GM18858 (cell line): ENCODE data around the gene ZNF555.
A peak's percentile ranks its signal among the peaks of the same experiment; 100 is the strongest.
"Not testable (repeated sequence)": the region's sequence is repeated elsewhere in the genome, so short reads cannot be mapped to it uniquely, and the experiment has no call there.

Experiments
- ATAC-seq: cut with Tn5 transposase; IDR thresholded peaks from one replicate; pipeline ENCODE4 v1.9.1; 2021; ENCODE audit not compliant: unreplicated experiment

ZNF555 gene

GRCh38 chr19:2866495-2867024 is 25.3 kb downstream of the ZNF555 start:
- no peak for ATAC-seq

DNA sequence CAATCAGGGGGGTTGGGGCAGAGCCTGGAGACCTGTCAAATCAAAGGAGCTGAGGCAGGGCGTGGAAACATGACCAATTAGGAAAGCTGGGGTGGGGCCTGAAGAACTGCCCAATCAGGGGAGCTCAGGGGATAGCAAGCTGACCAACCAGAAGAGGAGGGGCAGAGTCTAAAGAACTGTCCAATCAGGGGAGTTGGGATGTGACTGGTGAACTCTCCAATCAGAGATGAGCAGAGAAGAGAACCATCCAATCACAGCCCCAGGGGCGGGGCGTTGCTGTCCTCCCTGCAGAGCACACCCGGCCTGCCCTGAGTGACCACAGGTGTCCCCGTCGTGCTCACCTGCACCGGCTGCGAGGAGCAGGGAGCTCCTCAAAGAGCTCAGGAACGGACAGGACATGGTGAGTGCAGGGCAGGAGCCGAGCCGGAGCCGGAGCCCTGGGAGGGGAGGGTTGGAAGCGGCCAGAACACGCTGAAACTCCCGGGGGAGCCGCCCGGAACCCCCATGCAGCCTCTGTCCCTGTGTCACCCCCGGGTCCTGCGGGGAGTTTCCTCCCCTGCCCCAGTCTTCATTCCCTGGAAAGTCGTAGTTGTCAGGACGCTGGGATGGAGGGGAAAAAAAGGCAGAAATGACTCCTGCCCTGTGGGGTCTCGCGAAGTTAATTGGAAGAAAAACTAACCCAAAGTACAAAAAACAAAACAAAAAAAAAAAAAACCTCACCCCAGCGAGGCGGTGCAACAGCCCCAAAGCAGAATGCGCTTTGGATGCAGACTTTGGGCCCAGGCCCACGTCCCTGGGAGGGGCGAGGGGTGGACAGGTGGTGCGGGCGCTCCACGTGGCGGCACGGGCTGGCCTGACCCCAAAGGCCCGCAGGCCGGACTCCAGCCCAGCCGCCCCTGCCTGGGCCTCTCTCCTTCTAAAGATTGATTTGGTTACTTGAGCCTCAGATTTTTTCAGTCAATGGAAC is 26.0 kb downstream of the ZNF555 start, which contains the start of gene ZNF556:
TSS of gene ZNF556 (plus strand) at position 311 of the 967 bp plus-strand sequence. CDS start at position 398, 87 bp downstream.
- ATAC-seq, result no peak

- ATAC-seq, result no peak
Observed at GRCh38 chr19:2869618-2870017, 28.3 kb downstream of the ZNF555 start.

DNA sequence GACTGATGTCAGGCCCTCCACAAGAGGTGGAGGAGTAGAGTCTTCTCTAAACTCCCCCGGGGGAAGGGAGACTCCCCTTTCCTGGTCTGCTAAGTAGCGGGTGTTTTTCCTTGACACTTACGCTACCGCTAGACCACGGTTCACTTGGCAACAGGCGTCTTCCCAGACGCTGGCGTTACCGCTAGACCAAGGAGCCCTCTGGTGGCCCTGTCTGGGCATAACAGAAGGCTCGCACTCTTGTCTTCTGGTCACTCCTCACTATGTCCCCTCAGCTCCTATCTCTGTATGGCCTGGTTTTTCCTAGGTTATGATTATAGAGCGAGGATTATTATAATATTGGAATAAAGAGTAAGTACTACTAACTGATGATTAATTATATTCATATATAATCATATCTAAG is 30.9 kb downstream of the ZNF555 start:
- ATAC-seq, result not testable (repeated sequence)

GRCh38 chr19:2877398-2878331 is 36.4 kb downstream of the ZNF555 start:
- no peak for ATAC-seq

GRCh38 chr19:2883686-2884439 is 42.6 kb downstream of the ZNF555 start:
- ATAC-seq, result no peak

- ATAC-seq, result no peak
Observed at GRCh38 chr19:2885736-2886135, 44.5 kb downstream of the ZNF555 start.

GRCh38 chr19:2887391-2887914 is 46.2 kb downstream of the ZNF555 start:
- ATAC-seq, result no peak

DNA sequence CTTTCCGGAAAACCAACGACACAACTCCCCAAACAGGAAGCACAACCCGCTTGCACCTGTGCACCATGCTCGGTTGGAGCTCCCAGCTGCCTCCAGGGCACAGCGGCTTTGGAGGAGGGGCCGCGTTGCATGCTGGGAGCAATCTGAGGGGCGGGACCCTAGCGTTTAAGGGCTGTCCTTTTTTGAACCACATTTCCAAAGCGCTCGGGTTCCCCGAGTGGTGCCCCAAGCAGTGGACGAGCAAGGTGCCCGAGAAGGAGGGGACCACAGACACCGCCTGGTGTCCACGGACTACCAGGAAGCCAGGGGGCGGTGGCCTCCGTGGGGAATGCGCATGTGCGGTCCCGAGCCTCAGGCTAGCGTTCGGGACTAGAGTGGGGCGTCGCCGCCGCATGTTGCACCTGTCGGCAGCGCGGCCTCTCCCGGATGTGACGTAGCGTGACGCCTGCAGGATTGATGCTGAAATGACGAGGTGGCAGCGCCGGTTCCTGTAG is 47.5 kb downstream of the ZNF555 start:
- no peak for ATAC-seq

DNA sequence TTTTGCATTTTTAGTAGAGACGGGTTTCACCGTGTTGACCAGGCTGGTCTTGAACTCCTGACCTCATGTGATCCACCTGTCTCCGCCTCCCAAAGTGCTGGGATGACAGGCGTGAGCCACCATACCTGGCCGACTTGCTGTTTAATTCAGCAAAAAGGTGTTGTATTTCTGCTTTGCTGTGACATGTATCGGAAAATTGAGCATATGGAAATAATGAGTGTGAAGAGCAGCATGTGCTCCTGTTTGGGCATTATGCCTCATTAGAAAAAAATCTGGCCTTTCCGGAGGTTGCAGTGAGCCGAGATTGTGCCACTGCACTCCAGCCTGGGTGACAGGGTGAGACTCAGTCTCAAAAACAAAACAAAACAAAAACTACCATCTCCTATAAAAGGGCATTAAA is 49.3 kb downstream of the ZNF555 start:
- not testable (repeated sequence) for ATAC-seq

DNA sequence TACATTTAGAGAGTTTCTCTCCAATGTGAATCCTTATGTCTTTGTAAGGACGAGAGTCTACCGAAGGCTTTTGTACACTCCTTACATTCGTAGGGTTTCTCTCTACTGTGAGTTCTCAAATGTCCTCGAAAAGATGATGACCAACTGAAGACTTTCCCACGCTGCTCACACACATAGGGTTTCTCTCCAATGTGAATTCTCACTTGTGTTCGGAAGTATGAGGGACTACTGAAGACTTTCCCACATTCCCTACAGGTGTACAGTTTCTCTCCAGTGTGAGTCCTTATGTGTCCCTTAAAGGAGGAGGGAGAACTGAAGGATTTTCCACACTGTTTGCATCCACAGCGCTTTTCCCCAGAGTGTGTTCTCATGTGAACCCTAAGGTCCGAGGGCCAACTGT is 55.4 kb downstream of the ZNF555 start:
- no peak for ATAC-seq

DNA sequence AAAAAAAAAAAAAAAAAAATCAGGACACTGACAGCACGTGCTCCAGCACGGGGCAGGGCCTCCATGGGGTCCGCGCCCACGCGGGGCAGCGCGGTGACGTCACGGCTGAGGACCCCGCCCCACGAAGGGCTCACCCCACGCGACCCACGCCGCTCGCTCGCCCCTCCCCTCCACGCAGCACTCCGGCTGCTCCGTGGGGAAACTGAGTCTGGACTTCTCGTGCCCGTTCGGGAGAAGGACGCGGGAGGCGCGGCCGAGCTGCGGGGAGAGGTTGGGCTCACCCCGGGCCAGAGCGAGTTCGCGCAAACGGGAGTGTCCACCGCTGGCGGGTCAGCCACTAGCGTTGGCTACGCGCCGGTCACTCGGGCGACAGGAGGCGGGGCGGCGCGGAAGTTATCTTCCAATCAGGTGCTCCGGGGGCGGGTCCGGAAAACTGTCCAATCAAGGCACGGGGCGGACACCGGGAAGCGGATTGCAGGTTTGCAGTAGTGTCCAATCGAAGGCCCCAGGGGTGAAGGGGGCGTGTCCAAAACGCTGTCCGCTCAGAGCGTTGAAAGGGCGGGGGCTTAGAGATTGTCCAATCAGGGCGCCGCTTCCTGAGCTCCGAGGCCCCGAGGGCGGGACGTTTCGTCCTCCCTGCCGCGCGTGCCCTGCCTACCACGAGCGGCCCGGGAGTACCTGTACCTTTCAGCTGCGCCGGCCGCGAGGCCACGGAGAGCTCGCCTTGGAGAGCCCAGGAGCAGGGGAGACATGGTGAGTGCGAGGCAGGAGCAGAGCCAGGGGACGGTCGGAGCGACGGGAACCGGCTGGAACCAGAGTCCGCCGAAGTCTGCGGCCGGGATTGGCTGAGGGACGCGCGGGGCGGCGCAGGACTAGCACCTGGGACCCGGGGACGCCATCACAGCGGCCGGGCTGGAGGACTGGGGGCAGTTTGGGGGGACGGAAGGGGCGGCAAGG is 59.3 kb downstream of the ZNF555 start, which contains the start of gene ZNF57:
TSS of gene ZNF57 (plus strand) at position 633 of the 957 bp plus-strand sequence. CDS start at position 751, 118 bp downstream.
- ATAC-seq, result peak; percentile 69

DNA sequence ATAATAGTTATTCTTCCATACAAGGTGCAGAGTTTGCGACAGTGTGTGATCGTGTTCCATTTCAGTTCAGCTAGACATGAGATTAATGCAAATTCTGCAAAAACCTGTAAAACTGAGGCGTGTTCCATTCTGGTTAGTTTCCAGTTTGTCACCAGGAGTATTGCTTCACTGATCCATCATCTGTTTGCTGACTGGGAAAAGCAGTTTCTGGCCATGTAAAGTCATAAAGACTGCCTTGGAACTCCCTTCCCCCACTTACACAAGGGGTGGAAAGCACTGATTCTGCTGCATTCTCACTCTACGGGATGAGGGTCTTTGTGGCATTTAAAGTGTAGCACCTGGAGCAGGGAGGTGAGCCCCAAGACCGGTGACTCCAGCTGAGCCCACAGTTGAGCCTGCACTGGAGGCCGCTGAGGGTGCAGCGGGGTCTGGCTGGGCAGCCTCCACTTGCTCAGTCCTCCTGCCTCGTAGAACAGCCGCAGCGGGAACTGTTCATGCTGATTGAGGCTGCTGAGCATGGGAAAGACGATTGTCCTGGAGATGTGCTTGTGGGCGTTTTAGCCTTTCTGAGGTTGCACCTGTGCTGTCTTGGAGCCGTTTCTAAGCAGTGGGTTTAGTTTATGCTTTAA is 61.4 kb downstream of the ZNF555 start:
- no peak for ATAC-seq

- ATAC-seq, result not testable (repeated sequence)
Observed at GRCh38 chr19:2903326-2903725, 62.1 kb downstream of the ZNF555 start.

DNA sequence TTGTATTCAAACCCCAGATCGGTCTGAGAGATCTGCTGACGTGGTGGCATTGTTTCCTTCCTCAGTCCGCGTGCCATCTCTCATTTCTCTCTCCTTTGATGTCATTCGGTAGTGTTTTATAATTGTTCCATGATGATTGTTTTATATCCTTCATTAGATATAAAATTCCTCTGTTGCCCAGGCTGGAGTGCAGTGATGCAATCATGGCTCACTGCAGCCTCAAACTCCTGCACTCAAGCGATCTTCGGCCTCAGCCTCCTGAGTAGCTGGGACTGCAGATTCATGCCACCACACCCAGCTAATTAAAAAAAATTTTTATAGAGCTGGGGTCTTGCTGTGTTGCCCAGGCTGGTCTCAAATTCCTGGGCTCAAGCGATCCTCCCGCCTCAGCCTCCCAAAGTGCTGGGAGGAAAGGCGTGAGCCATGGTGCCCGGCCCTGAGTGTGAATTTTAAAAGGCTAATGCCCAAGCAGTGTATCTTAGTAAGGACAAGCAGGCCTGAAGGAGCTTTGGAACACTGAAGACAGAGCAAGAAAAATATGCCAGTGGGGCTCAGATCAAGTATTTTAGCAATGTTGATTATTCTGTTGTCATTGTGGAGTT is 64.7 kb downstream of the ZNF555 start:
- no peak for ATAC-seq

GRCh38 chr19:2906631-2907195 is 65.4 kb downstream of the ZNF555 start:
- ATAC-seq, result no peak
